Hindlimb muscle (tissue), 1 donor: Measurements from ENCODE around the gene IL23R. TPM values are rescaled to one million over a fixed set of nuclear protein-coding genes. Genes with fewer than 3 reads are reported as not detected.
A peak's percentile ranks its signal among the peaks of the same experiment; 100 is the strongest.
"Not testable (repeated sequence)": the region's sequence is repeated elsewhere in the genome, so short reads cannot be mapped to it uniquely, and the experiment has no call there.

Experiments
- DNase-seq: peaks from one replicate; pipeline ENCODE4 v3.0.0-alpha.2; 2013
- polyA plus RNA-seq: library from polyadenylated mRNA; unstranded; fragments of 120-200 nt; gene quantifications from one replicate; pipeline ENCODE4 v1.2.1, GENCODE V29; 2013; ENCODE audit not compliant: insufficient read length

Gene IL23R, protein sequence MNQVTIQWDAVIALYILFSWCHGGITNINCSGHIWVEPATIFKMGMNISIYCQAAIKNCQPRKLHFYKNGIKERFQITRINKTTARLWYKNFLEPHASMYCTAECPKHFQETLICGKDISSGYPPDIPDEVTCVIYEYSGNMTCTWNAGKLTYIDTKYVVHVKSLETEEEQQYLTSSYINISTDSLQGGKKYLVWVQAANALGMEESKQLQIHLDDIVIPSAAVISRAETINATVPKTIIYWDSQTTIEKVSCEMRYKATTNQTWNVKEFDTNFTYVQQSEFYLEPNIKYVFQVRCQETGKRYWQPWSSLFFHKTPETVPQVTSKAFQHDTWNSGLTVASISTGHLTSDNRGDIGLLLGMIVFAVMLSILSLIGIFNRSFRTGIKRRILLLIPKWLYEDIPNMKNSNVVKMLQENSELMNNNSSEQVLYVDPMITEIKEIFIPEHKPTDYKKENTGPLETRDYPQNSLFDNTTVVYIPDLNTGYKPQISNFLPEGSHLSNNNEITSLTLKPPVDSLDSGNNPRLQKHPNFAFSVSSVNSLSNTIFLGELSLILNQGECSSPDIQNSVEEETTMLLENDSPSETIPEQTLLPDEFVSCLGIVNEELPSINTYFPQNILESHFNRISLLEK
- polyA plus RNA-seq, result not detected

DNA sequence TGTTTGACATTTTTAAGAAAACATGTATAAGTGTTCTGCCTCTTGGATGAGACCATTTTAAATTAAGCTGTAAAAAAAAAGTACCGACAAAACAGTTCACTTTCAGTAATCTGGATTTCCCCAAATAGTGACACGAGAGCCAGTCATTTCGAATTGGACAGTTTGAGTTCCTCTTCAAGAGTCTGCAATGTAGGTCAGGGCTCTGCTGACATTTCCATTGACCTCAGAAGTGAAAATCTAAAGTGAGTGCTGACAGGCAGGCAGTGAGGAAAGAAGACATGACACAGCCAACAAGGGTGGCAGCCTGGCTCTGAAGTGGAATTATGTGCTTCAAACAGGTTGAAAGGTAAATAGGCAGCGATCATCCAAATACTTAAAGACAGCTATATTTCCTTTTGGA, at the start of gene IL23R:
Gene IL23R, plus strand, starts transcription at position 259 of the 400 bp plus-strand sequence. CDS start 1,667 bp downstream, outside the sequence.
- no peak for DNase-seq

DNA sequence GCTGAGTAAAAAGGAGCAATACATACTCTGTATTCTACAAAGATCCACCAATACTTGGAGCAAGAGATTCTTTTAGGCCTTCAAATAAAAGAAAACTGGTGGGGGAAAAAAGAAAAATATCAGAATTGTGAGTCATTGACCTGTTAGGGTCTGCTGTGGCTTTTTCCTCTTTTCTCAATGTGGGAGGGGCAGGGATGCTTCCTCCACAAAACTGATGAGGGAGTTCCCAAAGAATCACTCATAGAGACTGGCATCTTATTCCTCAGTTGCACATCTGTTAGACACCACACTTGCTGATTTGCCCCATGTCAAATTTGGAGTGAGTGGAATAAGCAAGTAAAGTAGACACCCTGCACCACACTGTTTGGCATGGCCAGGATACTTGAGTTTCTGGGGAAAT, 48.1 kb upstream of the IL23R start:
- no peak for DNase-seq

DNA sequence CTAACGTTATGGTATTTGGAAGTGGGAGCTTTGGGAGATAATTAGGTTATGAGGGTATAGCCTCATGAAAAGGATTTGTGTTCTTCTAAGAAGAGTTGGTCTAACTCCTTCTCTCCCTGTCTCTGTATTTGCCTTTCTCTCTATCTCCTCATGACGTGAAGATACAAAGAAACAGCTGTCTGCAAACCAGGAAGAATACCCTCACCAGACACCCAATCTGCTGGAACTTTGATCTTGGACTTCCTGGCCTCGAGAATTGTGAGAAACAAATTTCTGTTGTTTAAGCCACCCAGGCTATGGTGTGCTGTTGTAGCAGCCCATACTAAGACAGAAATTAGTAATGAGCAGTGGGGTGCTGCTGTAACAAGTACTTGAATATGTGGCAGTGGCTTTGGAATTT, 47.6 kb upstream of the IL23R start:
- DNase-seq, result no peak

DNA sequence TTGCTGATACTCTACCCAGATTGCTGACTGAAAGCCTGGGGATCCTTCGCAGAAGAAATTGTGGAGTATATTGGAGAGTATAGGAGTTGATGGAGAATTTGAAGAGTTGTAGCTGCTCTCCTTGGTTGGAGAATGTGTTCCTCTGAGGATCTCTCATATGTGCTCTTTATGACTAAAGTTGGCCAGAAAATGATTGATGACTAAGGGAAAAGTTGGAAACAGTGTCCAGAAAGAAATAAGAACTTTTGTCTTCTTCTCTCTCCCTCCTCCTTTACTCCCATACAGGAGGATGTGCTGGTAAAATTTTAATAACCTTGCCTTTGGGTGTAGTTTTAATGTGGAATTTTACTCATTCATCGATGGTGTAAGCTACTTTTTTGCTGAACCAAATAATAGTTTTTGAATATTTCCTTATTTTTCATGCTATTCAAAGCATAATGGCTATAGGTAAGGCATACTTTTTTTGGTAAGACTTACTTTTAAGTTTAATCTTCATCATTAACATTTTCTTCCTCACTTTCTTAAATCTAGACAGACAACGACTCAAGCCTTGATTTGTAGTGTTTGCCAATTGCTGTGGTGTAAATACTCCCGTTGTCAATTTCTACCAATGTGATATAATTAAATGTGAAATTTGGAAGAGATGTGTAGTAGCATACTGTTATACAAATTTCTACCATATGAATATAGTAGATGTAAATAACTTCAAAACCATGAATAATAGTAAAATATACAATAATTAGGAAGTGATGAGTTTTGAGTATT, 45.2 kb upstream of the IL23R start:
- DNase-seq, result no peak

DNA sequence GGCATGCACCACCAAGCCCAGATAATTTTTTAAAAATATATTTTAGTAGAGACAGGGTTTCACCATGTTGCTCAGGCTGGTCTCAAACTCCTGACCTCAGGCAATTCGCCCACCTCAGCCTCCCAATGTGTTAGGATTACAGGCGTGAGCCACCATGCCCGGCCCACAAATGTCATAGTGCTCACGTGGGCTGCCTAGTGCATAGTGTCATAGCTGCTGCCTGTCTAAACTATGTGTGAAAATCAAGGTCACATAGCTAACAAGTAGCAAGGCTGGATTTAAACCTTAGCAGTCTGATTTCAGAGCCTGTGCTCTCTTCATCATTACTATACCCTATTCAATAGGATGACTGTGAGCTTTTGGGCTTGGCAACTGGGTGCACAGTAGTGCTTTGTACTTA, 41.8 kb upstream of the IL23R start:
- no peak for DNase-seq

DNA sequence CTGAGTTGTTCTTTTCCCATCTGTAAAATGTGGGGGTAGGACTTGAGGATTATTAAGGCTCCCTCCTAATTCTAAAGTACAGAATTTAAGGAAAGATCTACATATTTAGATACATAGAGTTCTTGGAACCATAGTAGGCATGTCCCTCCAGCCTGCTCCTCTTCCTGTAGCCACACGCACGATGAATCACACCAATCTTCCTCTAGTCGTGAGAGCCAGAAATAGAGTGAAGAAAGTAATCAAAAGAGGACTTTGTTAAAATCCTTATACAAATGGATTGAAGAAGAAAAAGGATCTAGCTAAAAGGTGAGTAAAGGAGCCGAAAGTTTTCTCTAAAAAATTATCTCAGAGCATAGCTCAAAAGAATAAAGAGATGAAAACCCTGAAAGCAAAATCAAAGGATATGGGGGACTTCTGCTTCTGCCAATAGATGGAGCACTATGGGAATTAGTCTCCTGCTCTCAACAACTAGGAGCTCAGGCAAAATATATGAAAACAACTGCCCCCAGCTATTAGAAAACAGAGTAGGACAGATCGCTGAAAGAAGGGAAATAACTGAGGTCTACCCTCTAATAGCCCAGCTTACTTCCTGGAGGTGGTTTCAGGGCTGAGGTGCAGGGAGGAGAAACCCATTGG, 40.0 kb upstream of the IL23R start:
- DNase-seq, result no peak

DNA sequence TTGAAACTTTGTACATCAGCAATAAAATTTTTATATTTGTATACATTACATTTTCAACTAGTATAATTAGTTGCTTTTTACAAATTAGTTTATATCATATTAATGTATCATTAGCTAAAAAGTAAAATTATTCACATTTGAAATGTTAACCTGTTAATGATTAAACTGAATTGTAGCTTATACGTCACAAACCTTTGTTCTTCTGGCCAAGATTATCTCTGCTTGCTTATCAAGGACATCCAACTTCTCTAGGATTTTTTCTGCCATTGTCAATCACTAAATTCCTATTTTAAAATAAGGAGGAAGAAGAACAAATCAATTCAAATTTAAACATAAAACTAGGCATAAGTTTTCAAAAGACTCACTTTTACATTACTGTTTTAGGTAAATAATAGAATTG, 39.3 kb upstream of the IL23R start:
- no peak for DNase-seq

DNA sequence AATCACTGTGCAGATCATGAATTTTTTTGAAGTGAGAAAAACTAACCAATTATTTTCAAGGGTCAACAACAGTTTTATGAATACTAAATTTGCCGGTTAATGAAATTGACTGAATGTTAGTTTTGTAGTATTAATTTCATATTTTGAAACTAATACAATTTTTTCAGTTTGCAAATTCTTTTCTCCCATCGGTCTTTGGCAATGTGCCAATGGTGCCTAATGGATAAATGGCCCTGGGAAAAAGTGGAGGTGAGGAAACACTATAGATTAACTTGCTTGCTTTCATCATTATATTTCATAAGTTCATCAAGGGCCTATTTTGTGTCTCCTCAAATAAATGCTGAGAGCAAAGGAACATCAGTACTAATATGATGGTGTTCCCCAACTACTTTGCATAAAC, 35.6 kb upstream of the IL23R start:
- DNase-seq, result no peak

DNA sequence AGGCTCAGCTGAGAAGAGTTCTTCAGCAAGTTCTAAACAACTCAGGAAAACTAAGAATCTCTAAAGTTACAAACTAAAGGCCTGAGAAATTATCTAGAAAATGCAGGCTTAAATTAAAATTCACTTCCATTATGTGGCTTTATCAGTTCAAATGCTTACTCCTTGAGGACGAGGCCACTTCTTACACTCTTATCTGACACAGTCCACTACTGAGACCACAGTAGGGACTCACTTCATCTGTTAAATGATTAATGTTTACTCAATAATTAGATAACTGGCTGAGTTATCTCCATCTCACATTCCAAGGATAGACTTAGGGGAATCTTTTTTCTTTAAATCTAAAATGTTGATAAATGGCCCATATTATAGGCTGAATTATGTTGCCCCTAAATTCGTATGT, 33.1 kb upstream of the IL23R start:
- DNase-seq, result no peak

DNA sequence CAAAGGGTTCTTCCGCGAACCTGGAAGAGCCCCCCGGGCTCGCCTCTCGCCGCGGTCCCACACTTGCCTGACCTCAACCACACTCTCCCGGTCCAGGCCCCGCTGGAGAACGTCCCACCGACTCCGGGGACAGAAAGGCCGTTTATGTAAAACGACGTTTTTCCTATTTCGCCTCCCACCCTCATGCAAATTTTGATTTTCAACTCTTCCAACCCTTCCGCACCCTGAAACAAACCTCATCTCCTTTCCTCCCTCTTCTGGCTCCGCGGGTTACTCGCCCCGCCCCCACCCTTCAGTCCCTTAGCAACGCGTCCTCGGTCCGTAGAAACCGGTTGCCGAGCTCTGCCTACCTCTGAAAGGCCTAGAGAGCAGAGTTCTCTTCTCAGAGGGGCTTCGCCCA, 31.6 kb upstream of the IL23R start, which contains the start of gene C1orf141:
Gene C1orf141, minus strand, starts transcription at position 276 of the 400 bp plus-strand sequence. CDS start 7,730 bp downstream, outside the sequence.
- DNase-seq, result peak; percentile 23

DNA sequence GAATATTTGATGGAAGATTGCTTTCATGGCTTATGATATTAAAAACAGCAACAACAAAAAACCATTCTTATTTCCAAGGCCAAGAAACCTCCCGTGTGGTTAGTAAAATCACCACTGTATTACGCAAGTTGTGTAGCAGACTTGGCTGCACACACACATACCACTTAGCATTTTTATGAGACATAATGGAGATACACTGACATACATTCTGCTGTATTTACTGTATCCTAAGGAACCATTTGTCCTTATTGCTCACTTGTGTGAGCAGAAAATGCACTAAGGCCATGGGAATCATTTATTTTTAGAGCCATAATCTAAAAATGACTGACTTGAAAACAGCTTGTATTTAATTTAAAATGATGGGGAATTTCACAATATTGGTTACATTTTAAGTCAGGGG, 30.9 kb upstream of the IL23R start:
- DNase-seq, result peak; percentile 7

DNA sequence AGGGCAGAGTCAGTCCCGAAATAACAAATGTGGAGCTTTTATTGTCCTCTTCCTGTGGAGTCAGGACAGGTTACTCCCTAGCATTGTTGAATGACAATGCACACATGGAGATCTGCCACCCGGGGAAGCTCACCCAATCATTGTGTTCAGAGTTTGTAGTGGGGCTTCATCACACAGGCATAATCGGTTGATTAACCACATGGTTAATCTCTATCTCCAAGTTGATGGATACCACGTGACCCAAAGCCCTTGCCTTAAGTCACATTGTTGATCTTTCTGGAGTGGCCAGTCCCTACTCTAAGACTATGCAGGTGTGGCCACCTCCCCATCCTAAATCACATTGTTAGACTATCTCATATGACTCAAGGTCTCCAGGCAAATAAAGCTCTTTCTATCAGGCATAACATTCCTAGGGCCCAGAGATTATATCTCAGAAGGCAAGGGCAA, 28.9 kb upstream of the IL23R start:
- no peak for DNase-seq

DNA sequence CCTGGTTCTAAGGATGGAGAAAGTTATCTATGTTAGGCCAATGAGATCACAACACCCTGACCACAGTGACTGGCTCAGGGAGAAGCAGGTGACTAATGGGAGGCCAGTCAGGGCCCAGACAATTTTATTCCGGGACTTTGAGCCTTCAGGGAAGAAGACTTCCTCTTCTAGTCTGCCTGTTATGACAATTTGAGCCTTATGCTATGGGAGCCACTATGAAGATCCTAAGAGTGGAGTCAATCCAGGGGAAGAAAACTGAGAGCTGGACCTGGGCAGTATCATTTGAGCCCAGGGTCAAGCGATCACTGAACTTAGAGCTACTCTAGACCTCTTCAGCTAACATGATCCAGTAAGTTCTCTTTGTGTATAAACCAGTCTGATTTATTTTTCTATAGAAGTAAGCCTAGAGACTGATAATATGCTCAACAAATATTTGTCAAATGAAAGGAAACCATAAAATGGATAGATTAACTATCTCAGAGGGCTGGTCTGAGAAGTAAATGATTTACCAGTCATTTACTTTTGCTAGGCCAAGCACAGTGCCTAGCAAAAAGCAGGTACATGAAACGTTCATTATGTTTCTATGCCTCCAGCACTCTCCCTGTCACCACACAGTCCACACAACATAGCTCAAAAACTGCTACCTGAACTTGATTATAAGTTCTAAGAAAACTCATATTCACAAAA, 27.3 kb upstream of the IL23R start:
- no peak for DNase-seq

DNA sequence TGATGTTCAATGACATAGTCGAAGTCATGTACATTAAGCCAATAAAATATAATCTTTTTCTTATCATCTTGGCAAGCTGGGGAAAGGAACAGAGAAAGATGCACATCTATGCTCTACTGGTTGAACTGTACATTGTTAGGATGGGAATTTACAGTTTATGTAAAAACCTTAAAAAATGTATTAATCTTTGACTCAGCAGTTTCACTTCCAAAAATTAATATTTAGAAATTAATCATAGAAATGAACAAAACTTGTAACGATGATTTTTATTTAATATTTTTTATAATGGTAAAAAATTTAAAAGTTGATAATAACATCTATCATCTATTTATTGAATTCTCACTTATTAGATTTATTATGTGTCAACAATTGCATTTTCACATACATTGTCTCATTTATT, 25.8 kb upstream of the IL23R start:
- DNase-seq, result no peak

DNA sequence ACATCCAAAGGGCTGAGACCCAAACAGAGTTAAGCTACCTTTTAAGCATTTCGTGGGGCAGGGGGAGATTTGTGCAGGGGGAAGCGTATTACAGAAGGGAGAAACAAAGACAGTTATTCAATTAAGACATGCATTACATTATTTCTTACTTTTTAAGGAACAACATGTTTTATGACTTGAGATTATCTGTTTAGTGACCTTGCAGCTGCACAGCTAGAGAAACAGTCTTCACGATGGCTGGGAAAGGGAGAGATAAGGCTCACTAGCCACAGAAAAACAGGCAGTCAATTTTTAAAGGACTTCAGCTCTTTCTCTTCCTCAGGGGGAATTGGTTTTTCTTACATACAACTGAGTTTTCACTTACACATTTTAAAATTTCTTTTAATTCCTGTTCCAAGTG, 24.4 kb upstream of the IL23R start:
- not testable (repeated sequence) for DNase-seq

DNA sequence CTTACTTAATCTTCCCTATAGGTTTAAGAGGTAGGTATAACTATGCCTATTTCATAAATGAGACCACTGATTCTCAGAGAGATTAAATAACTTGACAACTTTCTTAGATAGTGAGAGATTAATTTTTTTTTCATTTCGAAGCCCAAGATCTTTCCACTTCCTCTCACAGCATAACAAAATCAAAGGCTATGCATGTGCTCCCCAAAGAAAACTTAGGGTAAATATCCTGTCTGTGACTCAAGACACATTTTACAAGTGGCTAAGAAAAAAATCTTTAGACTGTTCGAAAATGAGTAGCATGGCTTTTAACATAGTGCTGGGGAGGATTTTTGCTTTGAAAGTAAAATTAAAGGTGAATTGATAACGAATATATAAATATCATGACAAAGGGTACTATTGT, 23.3 kb upstream of the IL23R start:
- no peak for DNase-seq

DNA sequence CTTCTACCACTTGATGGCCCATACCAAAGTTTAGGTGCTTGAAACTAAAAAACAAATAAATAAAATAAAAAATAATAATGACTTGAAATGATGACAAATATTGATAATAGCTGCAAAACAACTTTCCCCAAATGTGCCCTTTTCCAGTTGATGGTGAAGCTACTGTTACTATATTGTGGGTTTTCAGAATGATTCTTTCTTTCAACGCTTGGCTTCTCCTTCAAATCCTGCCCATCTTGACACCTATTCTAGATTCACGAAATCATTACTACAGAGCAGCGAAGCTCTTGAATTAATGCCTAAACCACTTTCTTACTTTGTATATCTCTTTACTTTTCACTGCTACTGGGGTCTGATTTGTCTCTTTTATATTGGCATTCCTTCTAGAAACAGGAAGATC, 22.3 kb upstream of the IL23R start:
- DNase-seq, result no peak

DNA sequence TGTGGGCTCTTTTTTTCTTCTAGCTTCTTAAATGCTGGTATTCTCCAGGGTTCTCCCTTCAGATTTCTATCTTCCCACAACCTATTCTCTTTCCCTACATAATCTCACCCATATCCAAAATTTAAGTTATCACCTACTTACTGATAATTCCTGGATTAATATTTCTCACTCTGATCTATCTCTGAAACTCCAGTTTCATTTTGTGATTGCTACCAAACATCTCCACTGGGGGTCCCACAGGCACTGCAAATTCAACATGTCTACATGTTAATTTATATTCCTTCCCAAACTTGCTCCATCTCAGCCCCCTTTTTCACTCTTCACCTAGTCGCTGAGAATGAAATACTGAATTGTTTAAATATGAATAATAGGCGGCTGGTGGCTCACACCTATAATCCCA, 21.6 kb upstream of the IL23R start:
- no peak for DNase-seq

DNA sequence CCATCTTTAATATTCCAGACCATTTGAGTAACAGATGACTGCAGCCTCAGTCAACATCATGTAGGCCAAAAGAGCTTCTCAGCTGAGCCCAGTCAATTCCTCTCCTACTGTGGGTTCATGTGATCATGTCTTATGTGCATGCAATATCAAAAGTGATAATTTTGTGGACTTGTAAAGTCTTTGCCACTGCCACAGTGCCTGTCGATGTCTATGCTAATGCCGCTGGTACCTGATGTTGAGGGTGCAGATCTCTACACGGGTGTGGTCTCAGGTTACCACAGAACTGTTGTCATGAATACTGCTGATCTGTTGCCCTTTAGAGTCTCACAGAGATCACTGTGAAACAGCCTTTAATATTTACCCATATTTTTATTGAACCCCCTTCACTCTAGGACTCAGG, 20.2 kb upstream of the IL23R start:
- DNase-seq, result no peak

DNA sequence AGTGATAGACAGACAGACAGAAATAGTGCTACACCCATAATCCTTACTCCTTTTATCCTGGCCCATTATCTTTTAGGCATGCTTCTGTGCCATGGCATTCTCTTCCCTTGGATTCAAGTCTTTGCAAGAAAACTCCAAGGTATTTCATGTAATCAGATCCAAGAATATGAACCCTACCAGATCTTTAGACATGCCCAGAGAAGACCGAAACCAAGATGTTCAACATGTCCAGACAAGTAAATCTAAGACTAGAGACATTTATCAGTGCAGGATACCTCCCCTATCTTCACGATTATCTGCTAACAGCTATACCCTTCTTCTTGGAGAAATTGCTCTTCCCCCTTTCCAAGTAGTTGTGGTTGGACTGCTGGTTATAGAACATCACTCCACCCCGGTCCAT, 19.7 kb upstream of the IL23R start:
- DNase-seq, result no peak

DNA sequence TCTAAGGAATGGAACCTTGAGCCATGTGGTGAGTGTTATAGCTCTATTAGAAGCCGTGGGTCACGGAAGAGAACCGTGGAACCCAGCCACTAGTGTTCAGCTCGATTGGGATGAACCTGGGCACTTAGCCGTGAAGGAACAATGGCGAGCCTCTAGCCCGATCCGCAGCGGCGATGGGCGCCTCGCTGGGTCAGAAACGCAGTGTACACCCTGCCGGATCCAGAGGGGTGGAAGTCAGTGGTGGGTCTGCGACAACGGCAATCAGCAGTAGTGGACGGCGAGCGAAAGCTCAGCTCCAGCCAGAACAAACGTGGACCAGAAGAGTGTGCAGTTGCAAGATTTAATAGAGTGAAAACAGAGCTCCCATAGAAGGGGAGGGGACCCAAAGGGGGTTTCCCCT, 18.3 kb upstream of the IL23R start:
- DNase-seq, result not testable (repeated sequence)

DNA sequence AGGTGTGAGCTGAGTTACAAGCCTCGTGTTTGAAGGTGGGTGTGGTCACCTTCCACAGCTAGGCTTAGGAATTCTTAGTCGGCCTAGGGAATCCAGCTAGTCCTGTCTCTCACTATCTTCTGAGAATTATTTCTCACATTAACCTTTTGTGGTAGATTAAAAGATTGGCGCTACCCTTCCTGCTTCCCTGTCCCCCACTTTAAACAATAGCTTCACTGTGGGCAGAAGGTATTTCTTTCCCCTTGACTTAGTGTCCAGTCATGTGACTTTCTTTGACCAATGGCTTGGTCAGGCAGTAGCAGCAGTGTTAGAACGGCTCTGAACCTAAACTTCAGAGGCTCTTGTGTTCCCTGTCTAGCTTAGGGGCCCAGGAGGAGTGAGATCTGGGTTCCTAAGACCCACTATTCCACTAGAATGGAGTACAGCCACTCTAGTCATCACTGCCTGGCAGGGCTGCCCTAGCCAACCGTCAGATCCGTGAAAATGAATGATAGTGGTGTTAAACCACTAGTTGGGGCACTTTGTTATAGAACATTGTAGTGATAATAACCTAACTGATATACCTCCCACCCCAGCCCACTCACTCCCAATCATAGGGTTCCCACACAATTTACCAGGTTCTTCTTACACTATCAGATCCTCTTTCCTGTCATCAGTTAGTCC, 17.6 kb upstream of the IL23R start:
- DNase-seq, result no peak
